ENCODE measurements around the gene PTPN11.
A peak's percentile ranks its signal among the peaks of the same experiment; 100 is the strongest.
"Not testable (repeated sequence)": the region's sequence is repeated elsewhere in the genome, so short reads cannot be mapped to it uniquely, and the experiment has no call there.

PTPN11 gene

DNA sequence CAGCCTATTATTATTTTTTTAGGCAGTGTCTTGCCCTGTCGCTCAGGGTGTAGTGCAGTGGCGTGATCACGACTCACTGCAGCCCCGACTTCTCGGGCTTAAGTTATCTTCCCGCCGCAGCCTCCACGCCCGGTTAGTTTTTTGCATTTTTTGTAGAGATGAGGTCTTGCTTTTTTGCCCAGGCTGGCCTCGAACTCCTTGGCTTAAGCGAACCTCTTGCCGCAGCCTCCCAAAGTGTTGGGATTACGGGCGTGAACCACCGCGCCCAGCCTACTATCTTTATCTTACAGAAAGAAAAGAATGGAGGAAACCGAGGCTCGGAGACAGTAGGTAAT, 507 bp upstream of the PTPN11 start:
- Histone ChIP-seq H3K27ac (ENCODE audit: low read depth, low read length) (peak overlapping the region; percentile 95), H3K9ac (ENCODE audit: low read length) (peak overlapping the region; percentile 82), H3K36me3 (ENCODE audit: control insufficient read depth, insufficient read depth, low read length) (no peaks in the 10 kb centered on the region), H3K4me3 (ENCODE audit: low read length) (peak overlapping the region; percentile 95), H3K4me1 (ENCODE audit: control insufficient read depth, insufficient read depth, low read length) (peaks cover 8% of the 10 kb centered on the region), H3K27me3 (ENCODE audit: control insufficient read depth, insufficient read depth, low read length) (no peaks in the 10 kb centered on the region)

DNA sequence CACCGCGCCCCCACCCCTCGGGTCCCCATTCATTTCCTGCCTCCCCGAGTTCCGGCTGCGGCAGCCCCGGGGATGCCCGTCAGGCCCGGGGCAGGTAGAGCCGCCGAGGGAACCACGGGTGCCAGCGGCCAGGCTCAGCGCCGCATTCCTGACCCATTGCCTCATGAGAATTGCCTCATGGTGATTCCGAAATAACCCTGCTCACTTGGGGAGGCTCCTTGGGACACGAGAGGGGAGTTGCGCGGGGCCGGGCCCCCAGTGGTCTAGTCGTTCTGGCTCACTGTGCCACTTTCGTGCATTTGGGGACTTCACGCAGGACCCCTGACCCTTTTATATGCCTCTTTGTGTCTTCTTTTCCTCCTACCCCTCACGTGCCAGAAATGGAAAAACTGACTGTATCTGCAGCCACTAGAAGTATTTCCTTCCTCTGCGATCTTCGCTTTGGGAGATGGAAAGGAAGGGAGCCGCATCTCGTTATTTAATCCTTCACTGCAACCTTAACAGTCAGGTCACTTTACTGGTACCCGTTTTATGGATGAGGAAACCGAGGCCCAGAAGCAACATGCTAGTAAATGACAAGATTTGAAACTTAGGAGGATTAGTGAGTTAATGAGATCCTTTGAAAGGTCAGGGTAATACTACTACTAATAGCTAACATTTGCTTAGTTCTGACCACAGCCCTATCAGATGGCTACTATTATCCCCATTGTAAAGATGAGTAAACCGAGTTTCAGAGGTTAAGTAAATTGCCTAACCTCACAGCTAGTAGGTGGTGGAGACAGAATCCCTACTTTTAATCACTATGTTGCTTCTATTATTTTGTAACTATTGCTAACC, 768 bp downstream of the PTPN11 start:
- no peaks in the 10 kb centered on the region for H3K36me3 ChIP-seq (ENCODE audit: control insufficient read depth, insufficient read depth, low read length)
- H3K27ac ChIP-seq (ENCODE audit: low read depth, low read length), result peak overlapping the region; percentile 95
- peak overlapping the region; percentile 90 for H3K9ac ChIP-seq (ENCODE audit: low read length)
- peak overlapping the region; percentile 95 for H3K4me3 ChIP-seq (ENCODE audit: low read length)
- peaks cover 8% of the 10 kb centered on the region for H3K4me1 ChIP-seq (ENCODE audit: control insufficient read depth, insufficient read depth, low read length)
- H3K27me3 ChIP-seq (ENCODE audit: control insufficient read depth, insufficient read depth, low read length), result no peaks in the 10 kb centered on the region

DNA sequence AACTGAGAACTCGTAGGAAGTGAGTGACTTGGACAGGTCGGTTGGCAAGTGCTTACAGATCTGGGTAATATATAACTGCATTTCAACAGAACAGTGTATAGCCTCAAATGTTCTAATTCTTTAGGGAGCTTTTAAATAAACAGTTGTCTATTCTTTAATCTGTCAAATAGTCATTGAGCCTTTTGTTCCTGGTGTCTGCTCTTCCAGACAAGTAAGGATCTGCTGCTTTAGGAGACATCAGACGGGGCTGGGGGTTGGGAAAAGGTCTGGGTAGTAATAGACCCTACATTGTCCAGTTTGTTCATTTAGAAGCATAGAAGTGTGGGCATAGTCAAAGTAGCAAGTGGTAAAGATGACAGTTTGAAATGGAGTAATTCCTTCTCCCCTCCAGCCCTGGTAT, 2.0 kb downstream of the PTPN11 start:
- no peak overlapping the region for H3K27ac ChIP-seq (ENCODE audit: low read depth, low read length)
- no peaks in the 10 kb centered on the region for H3K36me3 ChIP-seq (ENCODE audit: control insufficient read depth, insufficient read depth, low read length)
- no peaks in the 10 kb centered on the region for H3K27me3 ChIP-seq (ENCODE audit: control insufficient read depth, insufficient read depth, low read length)
- H3K9ac ChIP-seq (ENCODE audit: low read length), result no peak overlapping the region
- H3K4me3 ChIP-seq (ENCODE audit: low read length), result no peak overlapping the region
- peaks cover 8% of the 10 kb centered on the region for H3K4me1 ChIP-seq (ENCODE audit: control insufficient read depth, insufficient read depth, low read length)

DNA sequence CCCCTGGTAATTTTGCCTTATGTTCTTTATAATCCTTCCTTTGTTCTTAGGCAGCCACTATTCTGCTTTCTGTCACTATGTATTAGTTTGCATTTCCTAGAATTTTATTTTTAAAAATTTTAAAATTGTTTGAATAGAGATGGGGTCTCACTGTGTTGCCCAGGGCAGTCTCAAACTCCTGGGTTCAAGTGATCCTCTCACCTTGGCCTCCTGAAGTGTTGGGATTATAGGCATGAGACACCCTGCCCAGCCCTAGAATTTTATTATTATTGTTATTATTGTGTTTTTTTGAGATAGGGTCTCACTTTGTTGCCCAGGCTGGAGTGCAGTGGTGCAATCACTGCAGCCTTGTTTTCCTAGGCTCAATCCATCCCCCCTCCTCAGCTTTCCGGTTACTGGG, 2.6 kb downstream of the PTPN11 start:
- H3K27ac ChIP-seq (ENCODE audit: low read depth, low read length), result no peak overlapping the region
- H3K27me3 ChIP-seq (ENCODE audit: control insufficient read depth, insufficient read depth, low read length), result no peaks in the 10 kb centered on the region
- H3K4me1 ChIP-seq (ENCODE audit: control insufficient read depth, insufficient read depth, low read length), result peaks cover 8% of the 10 kb centered on the region
- no peaks in the 10 kb centered on the region for H3K36me3 ChIP-seq (ENCODE audit: control insufficient read depth, insufficient read depth, low read length)
- H3K4me3 ChIP-seq (ENCODE audit: low read length), result no peak overlapping the region
- no peak overlapping the region for H3K9ac ChIP-seq (ENCODE audit: low read length)

DNA sequence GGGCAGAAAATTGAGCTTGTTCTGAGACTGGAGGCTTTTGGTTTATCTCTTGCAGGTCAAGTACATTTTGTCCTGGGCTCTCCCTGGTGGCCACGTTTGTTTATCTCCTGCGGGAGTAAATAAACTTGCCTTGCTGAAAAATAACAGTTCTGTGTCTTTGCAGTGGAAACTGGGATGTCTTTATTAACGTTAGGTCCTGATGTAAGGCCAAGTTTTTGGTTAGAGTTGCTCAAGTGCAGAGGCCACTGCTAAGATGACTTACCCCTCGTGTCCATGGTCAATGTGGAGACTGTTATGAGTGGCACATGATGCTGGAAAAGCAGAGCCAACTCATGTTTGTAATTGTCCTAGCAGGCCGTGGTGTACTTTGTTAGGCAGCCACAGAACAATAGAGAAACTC, 3.8 kb downstream of the PTPN11 start:
- no peak overlapping the region for H3K4me3 ChIP-seq (ENCODE audit: low read length)
- H3K27me3 ChIP-seq (ENCODE audit: control insufficient read depth, insufficient read depth, low read length), result no peaks in the 10 kb centered on the region
- no peaks in the 10 kb centered on the region for H3K36me3 ChIP-seq (ENCODE audit: control insufficient read depth, insufficient read depth, low read length)
- H3K4me1 ChIP-seq (ENCODE audit: control insufficient read depth, insufficient read depth, low read length), result peaks cover 8% of the 10 kb centered on the region
- no peak overlapping the region for H3K9ac ChIP-seq (ENCODE audit: low read length)
- no peak overlapping the region for H3K27ac ChIP-seq (ENCODE audit: low read depth, low read length)

DNA sequence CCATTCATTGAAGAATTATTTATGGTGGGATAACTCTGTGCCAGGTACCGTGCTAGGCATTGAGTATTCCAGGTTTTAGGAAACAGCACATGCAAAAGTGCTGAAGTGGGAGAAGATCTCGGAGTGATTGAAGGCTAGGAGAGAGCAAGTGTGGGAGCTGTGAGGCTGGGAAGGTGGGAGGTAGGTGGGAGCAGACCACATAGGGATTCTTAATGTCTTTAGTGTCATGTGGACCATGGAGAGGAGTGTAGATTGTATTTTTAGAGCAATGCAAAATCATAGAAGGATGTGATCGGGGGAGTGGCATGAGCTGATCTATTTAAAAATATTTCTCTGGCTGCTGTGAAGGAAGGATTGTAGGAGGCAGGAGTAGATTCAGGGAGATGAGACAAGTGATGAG, 5.4 kb downstream of the PTPN11 start:
- Histone ChIP-seq H3K4me3 (ENCODE audit: low read length) (no peak overlapping the region), H3K27ac (ENCODE audit: low read depth, low read length) (no peak overlapping the region), H3K9ac (ENCODE audit: low read length) (no peak overlapping the region), H3K27me3 (ENCODE audit: control insufficient read depth, insufficient read depth, low read length) (no peaks in the 10 kb centered on the region), H3K4me1 (ENCODE audit: control insufficient read depth, insufficient read depth, low read length) (peaks cover 5% of the 10 kb centered on the region), H3K36me3 (ENCODE audit: control insufficient read depth, insufficient read depth, low read length) (no peaks in the 10 kb centered on the region)

DNA sequence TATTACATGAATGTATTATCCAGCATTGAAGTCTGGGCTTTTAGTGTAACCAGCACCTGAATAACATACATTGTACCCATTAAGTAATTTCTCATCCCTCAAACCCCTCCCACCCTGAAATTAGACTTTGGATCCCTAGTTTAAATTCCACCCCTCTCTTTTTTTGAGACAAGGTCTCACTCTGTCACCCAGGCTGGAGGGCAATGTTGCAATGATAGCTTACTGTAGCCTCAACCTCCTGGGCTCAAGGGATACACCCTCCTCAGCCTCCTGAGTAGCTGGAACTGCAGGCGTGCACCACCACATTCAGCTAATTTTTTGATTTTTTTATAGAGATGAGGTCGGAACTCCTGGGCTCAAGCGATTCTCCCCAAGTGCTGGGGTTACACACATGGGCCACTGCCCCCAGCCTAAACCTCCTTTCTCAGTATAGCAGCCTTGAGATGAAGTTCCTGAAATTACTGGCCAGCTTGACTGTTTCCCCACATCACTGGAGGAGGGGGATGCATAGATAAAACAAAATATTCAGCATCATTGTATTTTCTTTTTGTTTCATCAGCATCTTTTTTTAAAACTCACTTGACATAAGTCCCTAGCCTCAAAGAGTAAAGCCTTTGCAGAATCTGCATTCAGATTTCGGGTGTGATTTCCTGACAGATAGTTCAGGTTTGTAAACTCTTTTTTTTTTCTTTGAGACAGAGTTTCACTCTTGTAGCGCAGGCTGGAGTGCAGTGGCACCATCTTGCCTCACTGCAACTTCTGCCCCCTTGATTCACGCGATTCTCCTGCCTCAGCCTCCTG, 7.0 kb downstream of the PTPN11 start:
- no peak overlapping the region for H3K9ac ChIP-seq (ENCODE audit: low read length)
- no peaks in the 10 kb centered on the region for H3K27me3 ChIP-seq (ENCODE audit: control insufficient read depth, insufficient read depth, low read length)
- H3K36me3 ChIP-seq (ENCODE audit: control insufficient read depth, insufficient read depth, low read length), result no peaks in the 10 kb centered on the region
- H3K27ac ChIP-seq (ENCODE audit: low read depth, low read length), result no peak overlapping the region
- no peaks in the 10 kb centered on the region for H3K4me1 ChIP-seq (ENCODE audit: control insufficient read depth, insufficient read depth, low read length)
- no peak overlapping the region for H3K4me3 ChIP-seq (ENCODE audit: low read length)

DNA sequence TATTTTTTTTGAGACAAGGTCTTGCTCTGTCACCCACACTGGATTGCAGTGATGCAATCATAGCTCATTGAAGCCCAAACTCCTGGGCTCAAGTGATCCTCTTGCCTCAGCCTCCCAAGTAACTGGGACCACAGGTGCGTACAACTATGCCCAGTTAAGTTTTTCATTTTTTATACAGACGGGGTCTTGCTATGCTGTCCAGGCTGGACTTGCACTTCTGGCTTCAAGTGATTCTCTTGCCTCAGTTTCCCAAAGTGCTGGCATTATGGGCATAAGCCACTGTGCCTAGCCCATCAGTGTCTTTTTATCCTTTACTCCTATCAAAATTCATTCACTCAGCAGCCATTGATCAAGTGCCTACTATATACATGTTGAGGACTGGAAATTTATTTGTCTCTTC, 9.0 kb downstream of the PTPN11 start:
- no peaks in the 10 kb centered on the region for H3K4me1 ChIP-seq (ENCODE audit: control insufficient read depth, insufficient read depth, low read length)
- no peak overlapping the region for H3K9ac ChIP-seq (ENCODE audit: low read length)
- H3K27me3 ChIP-seq (ENCODE audit: control insufficient read depth, insufficient read depth, low read length), result no peaks in the 10 kb centered on the region
- no peak overlapping the region for H3K27ac ChIP-seq (ENCODE audit: low read depth, low read length)
- no peaks in the 10 kb centered on the region for H3K36me3 ChIP-seq (ENCODE audit: control insufficient read depth, insufficient read depth, low read length)
- H3K4me3 ChIP-seq (ENCODE audit: low read length), result no peak overlapping the region

DNA sequence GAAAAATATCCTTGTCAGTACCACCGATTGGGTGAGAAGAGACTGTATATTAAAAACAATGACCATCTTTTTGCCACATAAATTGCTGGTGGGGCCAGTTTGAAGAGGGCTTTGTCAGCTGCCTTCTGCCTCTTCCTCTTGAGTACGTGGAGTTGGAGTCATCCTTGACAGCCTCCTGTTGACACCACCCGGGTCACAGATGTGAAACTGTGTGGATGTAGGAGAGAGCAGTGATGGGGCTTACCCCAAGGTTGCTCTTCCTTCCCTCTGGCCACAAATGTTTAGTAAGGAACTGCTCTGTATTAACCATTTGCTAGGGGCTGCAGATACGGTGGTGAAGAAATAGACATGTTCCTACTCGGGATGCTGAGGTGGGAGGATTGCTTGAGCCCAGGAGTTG, 12.2 kb downstream of the PTPN11 start:
- H3K27me3 ChIP-seq (ENCODE audit: control insufficient read depth, insufficient read depth, low read length), result no peaks in the 10 kb centered on the region
- H3K4me1 ChIP-seq (ENCODE audit: control insufficient read depth, insufficient read depth, low read length), result no peaks in the 10 kb centered on the region
- H3K9ac ChIP-seq (ENCODE audit: low read length), result no peak overlapping the region
- no peak overlapping the region for H3K27ac ChIP-seq (ENCODE audit: low read depth, low read length)
- H3K36me3 ChIP-seq (ENCODE audit: control insufficient read depth, insufficient read depth, low read length), result no peaks in the 10 kb centered on the region
- no peak overlapping the region for H3K4me3 ChIP-seq (ENCODE audit: low read length)

DNA sequence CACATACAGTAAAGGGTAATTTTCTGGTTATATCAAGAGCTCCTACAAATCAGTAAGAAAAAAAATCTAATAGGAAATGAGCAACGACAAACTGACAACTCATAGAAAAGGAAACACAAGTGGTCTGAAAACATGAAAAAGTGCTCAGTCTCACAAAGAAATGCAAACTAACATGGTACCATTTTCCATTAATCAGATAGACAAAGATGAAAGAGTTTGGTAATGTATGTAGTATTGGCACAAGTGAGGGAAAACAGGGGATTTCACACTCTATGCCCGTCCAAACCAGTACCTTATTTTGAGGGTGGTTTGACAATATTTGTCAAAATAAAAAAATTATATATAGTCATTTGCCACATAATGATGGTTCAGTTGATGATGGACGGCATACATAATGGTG, 13.2 kb downstream of the PTPN11 start:
- H3K4me3 ChIP-seq (ENCODE audit: low read length), result no peak overlapping the region
- H3K27me3 ChIP-seq (ENCODE audit: control insufficient read depth, insufficient read depth, low read length), result no peaks in the 10 kb centered on the region
- no peaks in the 10 kb centered on the region for H3K4me1 ChIP-seq (ENCODE audit: control insufficient read depth, insufficient read depth, low read length)
- H3K9ac ChIP-seq (ENCODE audit: low read length), result no peak overlapping the region
- no peak overlapping the region for H3K27ac ChIP-seq (ENCODE audit: low read depth, low read length)
- no peaks in the 10 kb centered on the region for H3K36me3 ChIP-seq (ENCODE audit: control insufficient read depth, insufficient read depth, low read length)

DNA sequence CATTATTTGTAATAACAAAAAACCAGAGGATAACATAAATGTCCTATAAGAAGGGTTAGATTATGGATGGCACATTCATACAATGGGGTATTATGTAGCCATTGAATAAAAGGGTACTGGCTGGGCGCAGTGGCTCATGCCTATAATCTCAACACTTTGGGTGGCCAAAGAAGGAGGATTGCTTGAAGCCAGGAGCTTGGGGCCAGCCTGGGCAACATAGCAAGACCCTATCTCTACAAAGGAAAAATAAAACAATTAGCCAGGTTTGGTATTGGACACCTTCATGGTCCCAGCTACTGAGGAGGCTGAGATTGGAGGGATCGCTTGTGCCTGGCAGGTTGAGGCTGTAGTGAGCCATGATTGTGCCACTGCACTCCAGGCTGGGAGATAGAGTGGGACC, 14.8 kb downstream of the PTPN11 start:
- H3K27me3 ChIP-seq (ENCODE audit: control insufficient read depth, insufficient read depth, low read length), result no peaks in the 10 kb centered on the region
- no peaks in the 10 kb centered on the region for H3K4me1 ChIP-seq (ENCODE audit: control insufficient read depth, insufficient read depth, low read length)
- no peak overlapping the region for H3K4me3 ChIP-seq (ENCODE audit: low read length)
- H3K36me3 ChIP-seq (ENCODE audit: control insufficient read depth, insufficient read depth, low read length), result no peaks in the 10 kb centered on the region
- H3K27ac ChIP-seq (ENCODE audit: low read depth, low read length), result no peak overlapping the region
- H3K9ac ChIP-seq (ENCODE audit: low read length), result no peak overlapping the region

DNA sequence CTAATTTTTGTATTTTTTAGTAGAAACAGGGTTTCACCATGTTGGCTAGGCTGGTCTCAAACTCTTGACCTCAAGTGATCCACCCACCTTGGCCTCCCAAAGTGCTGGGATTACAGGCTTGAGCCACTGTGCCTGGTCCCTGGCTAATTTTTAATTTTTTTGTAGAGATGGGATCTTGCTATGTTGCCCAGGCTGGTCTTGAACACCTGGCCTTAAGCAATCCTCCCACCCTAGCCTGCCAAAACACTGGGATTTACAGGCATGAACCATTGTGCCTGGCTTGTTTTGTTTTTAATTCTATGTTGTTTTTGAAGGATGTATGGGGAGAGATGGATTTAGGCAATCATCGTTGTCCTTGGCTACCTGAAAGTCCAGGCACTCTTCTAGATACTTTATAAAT, 19.9 kb downstream of the PTPN11 start:
- not testable (repeated sequence) for H3K27ac ChIP-seq (ENCODE audit: low read depth, low read length); H3K4me1 ChIP-seq (ENCODE audit: control insufficient read depth, insufficient read depth, low read length); H3K9ac ChIP-seq (ENCODE audit: low read length); H3K4me3 ChIP-seq (ENCODE audit: low read length); H3K27me3 ChIP-seq (ENCODE audit: control insufficient read depth, insufficient read depth, low read length); H3K36me3 ChIP-seq (ENCODE audit: control insufficient read depth, insufficient read depth, low read length)

DNA sequence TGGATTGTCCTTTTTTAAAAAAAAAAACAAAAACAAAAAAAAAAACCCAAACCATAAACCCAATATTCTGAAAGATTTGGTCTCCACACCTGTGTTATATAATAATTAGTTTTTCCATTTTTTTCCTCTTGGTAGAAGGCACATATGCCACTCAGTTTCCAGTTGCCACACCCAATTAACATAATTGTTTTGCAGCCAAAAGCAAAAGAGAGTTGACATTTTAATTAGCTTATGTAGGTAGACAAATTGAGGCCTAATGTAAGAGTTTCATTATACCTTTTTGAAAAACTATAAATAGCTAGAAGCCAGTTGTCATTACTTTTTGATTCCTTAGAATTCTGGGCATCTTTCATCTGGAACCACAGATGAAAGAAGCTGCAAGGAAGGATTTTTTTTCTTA, 21.0 kb downstream of the PTPN11 start:
- Histone ChIP-seq H3K4me1 (ENCODE audit: control insufficient read depth, insufficient read depth, low read length) (no peaks in the 10 kb centered on the region), H3K4me3 (ENCODE audit: low read length) (no peak overlapping the region), H3K27ac (ENCODE audit: low read depth, low read length) (no peak overlapping the region), H3K27me3 (ENCODE audit: control insufficient read depth, insufficient read depth, low read length) (no peaks in the 10 kb centered on the region), H3K36me3 (ENCODE audit: control insufficient read depth, insufficient read depth, low read length) (no peaks in the 10 kb centered on the region), H3K9ac (ENCODE audit: low read length) (no peak overlapping the region)

All from rectal smooth muscle tissue (tissue), 1 donor.